Measurements from ENCODE around the gene P2RX6.
"Not testable (repeated sequence)": the region's sequence is repeated elsewhere in the genome, so short reads cannot be mapped to it uniquely, and the experiment has no call there.

P2RX6 gene

DNA sequence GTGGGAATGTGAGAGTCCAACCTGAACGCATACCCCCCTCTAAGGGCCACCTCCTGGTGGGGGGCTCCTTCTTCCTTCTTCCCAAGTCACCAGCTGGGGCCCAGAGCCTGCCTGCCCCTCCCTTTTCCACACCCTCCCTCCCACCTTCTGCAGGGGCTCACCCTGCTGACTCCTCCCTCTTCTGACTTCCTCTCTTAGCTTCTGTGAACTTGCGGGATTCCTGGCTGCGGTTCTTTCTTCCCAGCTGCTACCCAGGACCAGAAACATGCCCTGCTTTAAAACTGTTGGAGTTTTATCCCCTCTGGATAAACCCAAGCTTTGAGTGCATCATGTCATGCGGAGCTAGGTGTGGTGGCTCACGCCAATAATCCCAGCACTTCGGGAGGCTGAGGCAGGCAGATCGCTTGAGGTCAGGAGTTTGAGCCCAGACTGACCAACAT is 40.9 kb downstream of the P2RX6 start:
- no peak for DNase-seq

DNA sequence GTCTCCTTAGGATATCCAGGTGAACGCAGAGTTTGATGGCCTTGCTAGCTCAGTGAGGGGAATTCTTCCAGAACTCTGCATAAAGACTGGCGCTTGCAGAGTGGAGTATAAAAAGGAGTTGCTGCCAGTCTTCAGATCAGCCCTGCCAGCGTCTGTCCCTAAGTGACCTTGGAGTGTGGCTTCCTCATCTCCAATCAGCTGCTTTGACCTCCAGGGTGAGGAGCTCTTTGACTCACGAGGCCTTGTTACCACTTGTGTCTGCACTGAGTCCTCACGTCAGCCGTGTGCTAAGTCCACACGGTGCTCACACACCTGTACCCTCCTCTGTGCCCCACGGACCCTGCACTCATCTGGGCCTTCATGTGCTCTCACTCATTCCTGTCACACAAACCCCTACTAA is 45.4 kb downstream of the P2RX6 start:
- not testable (repeated sequence) for DNase-seq

DNA sequence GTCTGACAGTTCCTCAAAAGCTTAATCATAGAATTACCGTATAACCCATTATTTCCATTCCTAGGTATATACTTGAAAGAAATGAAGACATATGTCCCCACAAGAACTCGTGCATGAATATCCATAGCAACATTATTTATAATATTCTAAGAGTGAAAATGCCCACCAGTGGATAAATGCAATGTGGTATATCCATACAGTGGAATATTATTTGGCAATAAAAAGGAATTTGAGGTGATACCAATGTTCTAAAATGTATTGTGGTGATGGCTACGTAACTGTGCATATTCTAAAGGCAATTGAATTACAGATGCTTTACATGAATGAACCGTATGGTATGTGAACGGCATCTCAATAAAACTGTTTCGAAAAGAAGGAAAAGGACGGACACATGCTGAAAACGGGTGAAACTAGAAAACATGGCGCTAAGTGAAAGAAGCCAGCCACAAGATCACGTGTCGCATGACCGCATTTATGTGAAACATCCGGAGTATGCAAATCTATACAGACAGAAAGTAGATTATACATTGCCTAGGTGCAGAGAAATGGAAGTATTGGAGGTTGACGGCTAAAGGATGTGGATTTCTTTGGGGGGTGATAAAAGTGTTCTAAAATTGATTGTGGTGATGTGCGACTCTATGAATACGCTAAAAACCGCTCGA is 46.8 kb downstream of the P2RX6 start:
- DNase-seq = not testable (repeated sequence)

DNA sequence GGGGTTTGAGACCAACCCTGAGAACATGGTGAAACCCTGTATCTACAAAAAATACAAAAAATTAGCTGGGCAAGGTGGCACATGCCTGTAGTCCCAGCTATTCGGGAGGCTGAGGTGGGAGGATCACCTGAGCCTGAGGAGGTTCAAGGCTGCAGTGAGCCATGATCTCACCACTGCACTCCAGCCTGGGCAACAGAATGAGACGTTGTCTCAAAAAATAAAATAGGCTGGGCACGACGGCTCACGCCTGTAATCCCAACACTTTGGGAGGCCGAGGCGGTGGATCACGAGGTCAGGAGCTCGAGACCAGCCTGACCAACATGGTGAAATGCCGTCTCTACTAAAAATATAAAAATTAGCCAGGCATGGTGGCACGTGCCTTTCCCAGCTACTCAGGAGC is 49.5 kb downstream of the P2RX6 start:
- not testable (repeated sequence) for DNase-seq

DNA sequence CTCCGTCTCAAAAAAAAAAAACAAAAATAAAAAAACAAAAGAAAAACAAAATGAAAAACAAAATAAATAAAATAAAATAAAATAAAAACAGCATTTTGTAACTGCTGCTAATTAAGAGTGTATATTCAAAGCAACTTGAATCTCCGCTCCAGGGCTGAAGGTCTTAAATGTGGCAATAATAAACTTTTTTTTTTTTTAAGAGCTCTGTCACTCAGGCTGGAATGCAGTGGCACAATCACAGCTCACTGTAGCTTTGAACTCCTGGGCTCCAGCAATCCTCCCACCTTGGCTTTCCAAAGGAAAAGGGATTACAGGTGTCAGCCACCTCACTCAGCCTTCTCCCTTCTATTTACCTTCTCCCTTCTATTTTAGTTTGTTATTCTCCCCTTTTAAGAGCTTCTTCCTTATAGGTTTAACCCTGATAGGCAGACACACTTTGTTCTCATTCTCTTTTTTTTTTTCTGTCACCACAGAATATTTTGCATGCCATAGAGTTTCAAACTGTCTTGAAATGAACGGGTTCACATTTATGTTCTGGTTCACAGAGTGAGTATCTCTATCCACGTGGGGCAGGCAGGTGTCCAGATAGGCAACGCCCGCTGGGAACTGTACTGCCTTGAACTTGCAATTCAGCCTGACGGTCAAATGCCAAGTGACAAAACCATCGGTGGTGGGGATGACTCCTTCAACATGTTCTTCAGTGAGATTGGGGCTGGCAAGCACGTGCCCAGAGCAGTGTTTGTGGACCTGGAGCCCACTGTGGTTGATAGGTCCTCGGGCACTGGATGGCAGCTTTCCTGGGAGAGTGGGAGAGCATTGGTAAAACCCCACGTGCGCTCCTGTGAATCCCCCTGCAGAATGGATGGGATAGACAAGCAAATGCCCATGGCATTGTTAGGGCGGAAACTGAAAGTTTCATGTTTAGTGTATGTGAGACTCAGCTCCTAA is 50.2 kb downstream of the P2RX6 start:
- DNase-seq = no peak

DNA sequence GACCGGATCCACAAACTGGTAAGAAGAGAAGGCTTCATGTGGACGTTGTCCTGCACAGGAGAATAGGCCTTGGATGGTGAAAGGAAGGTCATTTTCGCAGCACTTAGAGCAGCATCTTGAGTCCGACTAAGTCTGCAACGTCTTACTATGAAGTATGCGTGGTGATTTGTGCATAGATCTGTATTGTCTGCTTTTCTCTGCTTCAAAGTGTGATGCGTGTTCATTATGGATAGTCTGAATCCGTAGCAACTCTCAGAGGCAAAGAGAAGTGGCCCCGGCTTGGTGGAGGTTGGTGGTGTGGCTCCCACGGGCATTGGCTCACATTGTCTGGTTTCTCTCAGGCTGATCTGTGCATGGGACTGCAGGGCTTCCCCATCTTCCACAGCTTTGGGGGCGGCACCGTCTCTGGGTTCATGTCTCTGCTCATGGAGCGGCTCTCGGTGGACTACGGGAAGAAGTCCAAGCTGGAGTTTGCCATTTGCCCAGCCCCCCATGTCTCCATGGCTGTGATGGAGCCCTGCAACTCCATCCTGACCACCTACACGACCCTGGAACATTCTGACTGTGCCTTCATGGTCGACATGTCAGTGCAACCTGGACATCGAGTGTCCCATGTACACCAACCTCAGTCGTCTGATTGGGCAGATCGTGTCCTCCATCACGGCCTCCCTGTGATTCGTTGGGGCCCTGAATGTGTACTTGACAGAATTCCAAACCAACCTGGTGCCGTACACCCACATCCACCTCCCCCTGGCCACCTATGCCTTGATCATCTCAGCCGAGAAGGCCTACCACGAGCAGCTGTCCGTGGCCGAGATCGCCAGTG is 52.3 kb downstream of the P2RX6 start:
- DNase-seq = no peak

DNA sequence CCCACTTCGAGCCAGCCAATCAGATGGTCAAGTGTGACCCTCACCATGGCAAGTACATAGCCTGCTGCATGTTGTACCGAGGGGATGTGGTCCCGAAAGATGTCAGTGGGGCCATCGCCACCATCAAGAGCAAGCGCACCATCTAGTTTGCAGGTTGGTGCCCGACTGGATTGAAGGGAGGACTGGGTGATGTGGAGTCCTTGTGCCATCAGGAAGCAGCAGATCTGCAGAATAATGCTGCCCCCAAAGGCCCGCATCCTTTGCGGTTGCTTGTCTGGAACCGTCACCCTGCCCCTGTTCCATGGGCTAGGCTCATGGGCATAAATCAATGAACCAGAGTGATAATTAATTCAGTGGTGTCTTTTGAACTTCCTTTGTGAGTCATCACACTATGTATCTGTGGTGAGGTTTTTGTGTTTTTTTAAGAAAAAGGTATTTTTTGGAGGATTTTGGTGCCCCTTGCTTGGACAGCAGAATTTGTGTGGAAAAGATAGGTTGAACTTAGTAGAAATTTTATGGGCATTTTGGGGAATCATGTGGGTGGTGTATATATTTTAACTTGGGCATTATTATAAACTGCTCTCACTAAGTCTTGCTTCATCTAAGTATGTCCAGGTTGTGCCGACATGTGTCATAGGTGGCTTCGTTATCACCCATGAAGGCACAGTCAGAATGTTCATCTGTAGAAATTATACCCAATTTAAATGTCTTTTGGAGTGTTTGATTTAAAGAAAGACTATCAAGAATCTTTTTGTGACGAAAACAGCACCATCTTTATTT is 53.1 kb downstream of the P2RX6 start:
- no peak for DNase-seq

DNA sequence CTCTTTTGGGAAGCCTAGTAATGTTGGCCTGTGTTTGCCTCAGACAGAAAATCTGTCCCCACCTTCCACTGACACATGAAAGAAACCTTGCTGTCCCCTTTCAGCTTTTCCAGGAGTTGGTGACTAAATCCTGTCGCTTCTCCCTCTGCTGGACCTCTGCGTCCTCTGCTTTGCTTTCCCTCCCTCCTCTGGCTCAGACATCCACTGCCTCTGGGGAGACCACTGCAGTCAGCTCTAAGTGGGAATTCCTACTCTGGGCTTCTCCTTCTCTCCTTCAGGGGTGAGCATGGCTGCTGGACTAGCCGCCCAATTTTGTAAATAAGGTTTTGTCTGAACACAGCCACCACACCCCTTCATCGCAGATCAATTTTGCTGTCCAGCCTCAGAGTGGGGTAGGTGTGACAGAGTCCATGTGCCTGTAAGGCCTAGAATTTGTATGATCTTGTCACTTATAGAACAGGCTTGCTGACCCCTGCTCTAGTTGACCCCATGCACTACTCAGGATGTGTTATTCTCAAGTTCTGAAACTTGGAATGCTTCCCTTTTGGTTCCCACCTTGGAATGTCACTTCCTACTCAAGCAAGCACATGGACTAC is 53.8 kb downstream of the P2RX6 start:
- no peak for DNase-seq

DNA sequence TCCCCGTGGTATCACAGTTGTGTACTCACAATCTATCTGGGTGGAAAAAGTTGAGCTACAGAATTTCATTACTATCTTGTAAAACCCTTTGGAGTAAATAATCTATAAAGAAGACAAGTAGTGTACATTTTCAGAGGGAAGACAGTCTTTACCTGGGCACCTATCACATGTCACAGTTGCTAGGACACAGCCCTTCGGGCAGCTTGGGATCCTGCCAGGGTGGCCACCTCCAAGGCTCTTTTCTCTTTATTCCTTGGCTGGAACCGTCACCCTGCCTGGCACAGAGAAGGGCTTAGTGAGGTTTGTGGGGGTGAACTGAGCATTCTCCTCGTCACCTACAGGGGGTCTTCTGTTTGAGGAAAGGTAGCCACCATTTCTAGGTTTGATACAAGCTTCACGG is 54.4 kb downstream of the P2RX6 start:
- DNase-seq = no peak

DNA sequence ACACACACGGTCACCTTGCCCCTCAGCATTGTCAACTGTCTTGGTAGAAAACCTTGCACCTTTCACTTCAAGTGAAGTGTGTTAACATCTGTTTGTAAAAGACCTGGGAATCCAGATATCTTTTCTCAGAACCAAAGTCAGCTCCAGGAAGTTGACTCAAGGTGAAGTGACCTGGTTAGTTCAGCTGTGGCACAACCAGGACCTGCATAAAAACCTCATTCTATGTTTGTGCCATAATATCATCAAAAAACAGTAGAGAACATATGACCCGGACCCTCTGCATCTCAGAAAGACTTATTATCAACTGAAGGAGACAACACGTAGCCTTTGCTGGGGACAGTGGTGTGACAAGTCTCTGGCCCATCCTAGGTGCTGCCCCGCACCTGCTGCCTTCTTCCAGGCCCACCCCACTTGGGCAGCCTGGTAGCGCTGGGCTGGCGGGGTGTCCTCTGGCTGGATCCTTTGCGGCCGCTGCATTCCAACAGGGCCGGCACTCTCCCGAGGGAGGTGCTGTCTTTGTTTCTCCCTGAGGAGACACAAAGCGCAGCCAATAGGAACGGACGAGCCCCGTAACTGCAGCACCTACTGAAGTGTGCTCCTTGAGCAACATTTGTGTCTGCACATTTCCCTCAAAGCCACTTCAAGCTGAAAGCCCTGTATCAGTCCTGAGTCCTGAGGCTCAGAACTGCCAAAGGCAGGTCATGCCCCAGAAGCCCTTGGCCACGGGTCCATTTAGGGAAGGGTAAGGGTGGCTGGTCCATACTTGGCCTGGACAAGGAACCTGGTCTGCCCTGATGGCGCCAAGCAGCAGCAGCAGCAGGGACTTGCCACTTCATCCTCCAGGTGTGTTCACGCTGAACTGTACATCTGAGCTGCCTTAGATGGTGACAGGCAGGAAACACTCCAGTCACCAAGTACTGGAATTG is 56.0 kb downstream of the P2RX6 start:
- DNase-seq = no peak

DNA sequence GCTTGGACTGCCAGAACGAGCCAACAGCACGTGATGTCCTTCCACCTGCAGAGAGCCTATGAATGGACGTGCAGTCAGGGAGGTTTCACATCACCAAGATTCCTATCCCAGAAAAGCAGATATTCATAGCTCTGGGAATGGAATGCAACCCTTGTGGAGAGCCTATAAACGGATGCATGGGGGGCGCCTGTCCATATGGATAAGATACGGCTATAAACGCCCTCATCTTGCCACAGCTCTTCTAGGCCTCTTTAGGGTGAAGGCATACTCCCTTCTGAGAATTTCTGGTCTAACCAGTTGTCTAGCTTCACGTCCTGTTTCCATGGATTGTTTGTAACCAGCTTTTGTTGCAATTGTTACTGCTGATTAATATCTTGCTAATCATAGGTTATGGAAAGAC is 56.8 kb downstream of the P2RX6 start:
- not testable (repeated sequence) for DNase-seq

DNA sequence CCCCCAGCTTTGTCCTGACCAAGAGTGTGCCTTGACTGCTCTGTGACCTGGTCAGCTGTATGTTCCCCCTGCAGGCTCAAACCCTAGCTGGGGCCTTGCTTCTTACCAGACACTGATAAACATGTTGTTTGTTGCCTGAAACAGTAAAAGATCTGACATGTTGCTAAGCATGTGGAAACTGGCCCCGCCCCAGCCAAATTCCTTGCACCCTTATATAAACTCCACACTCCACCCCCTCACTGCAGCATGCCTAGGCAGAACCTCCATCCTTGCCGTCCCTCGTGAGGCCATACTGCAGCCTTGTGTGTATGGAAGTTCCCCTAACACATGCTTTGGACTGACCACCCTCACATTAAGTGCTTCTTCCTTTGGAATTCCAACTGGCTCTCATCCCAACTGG is 58.1 kb downstream of the P2RX6 start:
- DNase-seq = no peak

DNA sequence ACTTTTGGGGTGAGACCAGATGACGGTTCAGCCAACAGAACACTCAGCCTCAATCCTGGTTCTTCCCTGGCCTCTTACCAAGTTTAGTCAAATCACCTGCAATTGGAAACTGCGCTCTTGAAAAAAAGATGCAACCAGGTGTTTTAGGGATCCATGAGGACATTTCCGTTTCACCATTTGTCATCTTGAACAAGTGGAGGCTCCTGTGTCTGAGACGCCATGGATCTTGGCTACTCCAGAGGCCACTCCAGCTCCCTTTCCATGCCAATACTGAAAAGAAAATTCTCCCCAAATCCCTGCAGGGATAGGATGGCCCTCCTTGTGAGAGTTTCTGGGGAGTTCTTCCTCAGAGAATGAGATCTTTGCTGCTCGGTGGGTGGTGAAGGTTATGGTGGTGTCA is 58.5 kb downstream of the P2RX6 start:
- DNase-seq = no peak

DNA sequence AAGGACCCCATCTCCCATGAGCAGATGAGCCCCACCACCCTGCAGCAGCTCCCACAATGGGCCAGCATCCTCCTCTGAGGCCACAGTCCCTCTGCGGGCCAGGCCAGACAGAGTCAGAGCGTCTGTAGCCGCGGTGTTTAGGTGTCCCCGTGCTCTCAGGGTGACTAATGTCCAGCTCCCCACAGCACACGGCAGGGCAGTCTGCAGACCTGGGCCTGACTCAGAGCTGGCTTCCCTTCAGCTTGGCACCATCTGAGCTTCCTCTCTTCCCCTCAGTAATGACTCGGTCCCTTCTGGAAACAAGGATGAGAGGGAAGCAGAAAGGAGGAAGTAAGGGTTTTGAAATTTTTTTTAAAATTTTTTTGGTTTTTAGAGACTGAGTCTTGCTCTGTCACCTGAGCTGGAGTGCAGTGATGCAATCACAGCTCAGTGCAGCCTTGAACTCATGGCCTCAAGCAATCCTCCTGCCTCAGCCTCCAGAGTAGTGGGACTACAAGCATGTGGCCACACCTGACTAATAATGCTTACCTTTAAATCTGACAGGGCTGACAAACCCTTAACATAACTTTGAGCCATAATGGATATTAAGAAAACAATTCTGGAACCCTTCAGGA is 59.2 kb downstream of the P2RX6 start:
- DNase-seq = no peak

DNA sequence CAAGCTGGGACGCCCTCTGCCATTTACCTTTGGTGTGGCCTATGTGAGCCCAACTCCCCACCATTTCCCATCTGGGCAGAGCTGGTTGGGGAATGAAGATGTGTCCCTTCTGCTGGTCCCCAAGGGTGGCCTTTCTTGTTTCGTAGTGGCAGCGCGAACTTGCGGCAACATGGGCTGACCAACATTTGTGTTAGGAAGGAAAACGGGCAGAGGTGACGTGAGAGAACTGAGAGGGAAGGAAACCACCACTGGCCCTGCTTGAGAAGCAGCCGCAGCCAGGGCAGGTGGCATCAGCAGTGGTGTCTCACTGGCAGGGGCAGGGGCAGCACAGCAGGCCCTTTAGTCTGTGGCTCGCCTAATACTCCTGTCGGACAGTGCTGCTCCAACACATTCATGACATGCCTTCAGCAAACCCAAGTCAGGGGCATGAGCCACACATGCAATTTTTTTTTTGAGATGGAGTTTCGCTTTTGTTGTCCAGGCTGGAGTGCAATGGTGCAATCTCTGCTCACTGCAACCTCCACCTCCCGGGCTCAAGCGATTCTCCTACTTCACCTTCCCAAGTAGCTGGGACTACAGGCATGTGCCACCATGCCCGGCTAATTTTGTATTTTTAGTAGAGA is 60.7 kb downstream of the P2RX6 start:
- no peak for DNase-seq

DNA sequence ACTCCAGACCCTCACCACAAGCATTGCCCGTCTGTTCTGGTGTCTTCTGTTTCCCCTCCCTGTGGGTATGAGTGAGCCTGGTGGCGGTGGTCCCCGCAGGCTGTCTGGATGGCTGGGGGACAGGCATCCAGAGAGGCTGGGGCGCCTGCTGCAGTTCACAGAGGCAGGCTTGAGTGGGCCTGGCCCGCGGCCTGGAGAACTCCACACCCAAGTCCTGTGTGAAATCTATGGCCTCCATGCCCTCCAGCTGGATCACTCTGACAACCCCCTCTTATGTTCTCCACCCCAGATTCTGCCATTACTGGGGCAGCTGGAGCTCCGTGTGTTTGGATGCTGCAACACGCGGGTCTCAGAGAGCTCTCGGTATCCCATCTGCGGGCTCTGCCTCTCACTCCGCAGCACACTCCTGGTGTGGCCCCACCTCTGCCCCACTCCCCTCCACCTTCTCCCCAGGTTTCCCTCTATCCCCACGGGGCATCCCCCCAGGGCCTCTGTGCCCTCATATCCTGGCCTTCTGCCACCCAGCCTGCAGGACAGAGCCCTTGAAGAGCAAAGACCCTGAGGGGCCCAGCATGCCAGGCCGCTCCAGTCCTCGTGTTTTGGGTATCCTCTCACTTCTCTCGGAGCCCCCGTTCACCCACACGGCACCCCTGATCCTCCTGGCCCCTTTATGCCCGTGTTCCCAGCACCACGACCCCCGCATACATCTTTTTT is 62.1 kb downstream of the P2RX6 start:
- DNase-seq = no peak

Measured in femur (tissue), 1 donor.